Transverse colon (tissue), 4 donors: ENCODE results near the gene NLRP11. TPM values are rescaled to one million over a fixed set of nuclear protein-coding genes. Genes with fewer than 3 reads are reported as not detected.

Source experiments
- DNase-seq: peaks from one replicate; pipeline ENCODE4 v3.0.0-alpha.2; 2019
- H3K27ac ChIP-seq, 4 donors: fragments of 200-600 bp; sonication (generic); 2 replicates each; pipeline ENCODE4 v1.5.1; 2016 to 2018; ENCODE audit warnings: inconsistent platforms in 4 of 4
- H3K27me3 ChIP-seq: fragments of 200-600 bp; sonication (generic); 2 replicates; pipeline ENCODE4 v1.5.1; 2017; ENCODE audit warnings: inconsistent platforms
- H3K36me3 ChIP-seq, 4 donors: fragments of 200-600 bp; sonication (generic); 2 replicates each; pipeline ENCODE4 v1.5.1; 2017 to 2019; ENCODE audit warnings: inconsistent platforms in 4 of 4
- H3K4me1 ChIP-seq, 4 donors: fragments of 200-600 bp; sonication (generic); 2 replicates each; pipeline ENCODE4 v1.5.1; 2017 to 2020; ENCODE audit warnings: inconsistent platforms in 4 of 4
- H3K4me3 ChIP-seq, 4 donors: fragments of 200-600 bp; sonication (generic); 1 replicate in 1 of 4; 2 replicates in 3 of 4; pipeline versions ENCODE4 v1.5.1 to v1.6.1; 2017 to 2019; ENCODE audit warnings: inconsistent platforms in 4 of 4
- H3K9me3 ChIP-seq, 2 donors: fragments of 200-600 bp; sonication (generic); 2 replicates each; pipeline ENCODE4 v1.5.1; 2017 to 2019; ENCODE audit warnings: inconsistent platforms in 2 of 2
- CTCF ChIP-seq, 5 experiments: fragments of 200-600 bp in 3 of 5; fragments of 450-650 bp in 2 of 5; sonication (generic) in 3 of 5; IDR thresholded peaks; 1 replicate in 2 of 5; 2 replicates in 3 of 5; pipeline ENCODE4 v1.5.1; 2016 to 2017; ENCODE audit warnings: antibody characterized with exemption in 5 of 5, inconsistent platforms in 3 of 5, mild to moderate bottlenecking in 2 of 5, moderate library complexity in 1 of 5
- EP300 ChIP-seq: sonication (generic); formaldehyde crosslinking; IDR thresholded peaks from one replicate; pipeline ENCODE4 v1.6.1; 2017; ENCODE audit warnings: antibody characterized with exemption, low read depth
- POLR2A ChIP-seq: fragments of 450-650 bp; IDR thresholded peaks from one replicate; pipeline ENCODE4 v1.6.1; 2016; ENCODE audit warnings: antibody characterized with exemption, mild to moderate bottlenecking, moderate library complexity
- POLR2AphosphoS5 ChIP-seq, 3 donors: sonication (generic); formaldehyde crosslinking; IDR thresholded peaks; one replicate each; pipeline ENCODE4 v1.6.1; 2016; ENCODE audit warnings: antibody characterized with exemption in 3 of 3
- WGBS, 2 donors: methylation state at CpG; one replicate each; pipeline ENCODE4 v1.1.5; 2018; ENCODE audit warnings: low coverage in 1 of 2; 5-methylcytosine and 5-hydroxymethylcytosine counted together
- in situ Hi-C, 4 donors: fragments of 200-750 bp; cut with MboI; loops; one replicate each; pipeline versions ENCODE4 v1.15.0 to v1.15.1; 2017; ENCODE audit warnings: low sequenced_read_pairs in 3 of 4, low pct_ligation_motif_present in 1 of 4, low pct_unique_long_range_greater_than_20kb in 1 of 4
- intact Hi-C: fragments of 100-400 bp; cut with DNase I; formaldehyde crosslinking; loops from one replicate; pipeline ENCODE4 v1.15.1; 2023; ENCODE audit warnings: low total_unique reads
- total RNA-seq, 4 donors: library from RNA; depleted of rRNA; stranded (reverse); fragments of >200 nt; gene quantifications; one replicate each; pipeline ENCODE4 v1.1.0, GENCODE V29; 2016

NLRP11 gene
- total RNA-seq, 4 donors from 2014 or later, result not detected

GRCh38 chr19:55866521-55866920 is 34.7 kb upstream of the NLRP11 start:
- Histone ChIP-seq H3K4me3 (no peak overlapping the region), H3K27me3 (no peaks in the 10 kb centered on the region), H3K9me3 (peaks cover 0 to 4% of the 10 kb centered on the region in 2 donors), H3K27ac (no peak overlapping the region), H3K36me3 (no peaks in the 10 kb centered on the region), H3K4me1 (no peaks in the 10 kb centered on the region)
- 47 to 58% methylated on average over 2 to 3 of the region's 3 CpGs for WGBS, 2 donors
- intact Hi-C loops (no loop called here), in situ Hi-C loops (no loop called here)
- no peak for DNase-seq
- TF ChIP-seq POLR2AphosphoS5 (IDR thresholded peaks at IDR 0.05) (no peak), CTCF (IDR thresholded peaks at IDR 0.05) (no peak), EP300 (no peak)

GRCh38 chr19:55858969-55859368 is 27.2 kb upstream of the NLRP11 start:
- H3K4me3 ChIP-seq, result no peak overlapping the region
- 53 to 60% methylated on average over 2 to 5 of the region's 5 CpGs for WGBS, 2 donors
- no peaks in the 10 kb centered on the region for H3K4me1 ChIP-seq
- no peak for TF ChIP-seq POLR2A
- H3K9me3 ChIP-seq, result no peaks in the 10 kb centered on the region
- in situ Hi-C loops, result no loop called here
- no peaks in the 10 kb centered on the region for H3K27me3 ChIP-seq
- intact Hi-C loops, result no loop called here
- H3K36me3 ChIP-seq, result no peaks in the 10 kb centered on the region
- no peak overlapping the region for H3K27ac ChIP-seq
- DNase-seq, result no peak

GRCh38 chr19:55858401-55858800 is 26.6 kb upstream of the NLRP11 start:
- intact Hi-C loops, result no loop called here
- H3K27me3 ChIP-seq, result no peaks in the 10 kb centered on the region
- 88 to 94% methylated on average over 7 to 14 of the region's 14 CpGs for WGBS, 2 donors
- H3K9me3 ChIP-seq, result no peaks in the 10 kb centered on the region
- no peak for DNase-seq
- in situ Hi-C loops, result no loop called here
- no peaks in the 10 kb centered on the region for H3K36me3 ChIP-seq
- no peak for TF ChIP-seq POLR2AphosphoS5 (IDR thresholded peaks at IDR 0.05)
- TF ChIP-seq POLR2A, result no peak
- TF ChIP-seq CTCF (IDR thresholded peaks at IDR 0.05), result no peak
- no peak for TF ChIP-seq EP300
- H3K27ac ChIP-seq, result no peak overlapping the region
- H3K4me3 ChIP-seq, result no peak overlapping the region
- no peaks in the 10 kb centered on the region for H3K4me1 ChIP-seq

GRCh38 chr19:55857974-55858373 is 26.2 kb upstream of the NLRP11 start:
- no peaks in the 10 kb centered on the region for H3K4me1 ChIP-seq
- H3K36me3 ChIP-seq, result no peaks in the 10 kb centered on the region
- H3K9me3 ChIP-seq, result no peaks in the 10 kb centered on the region
- no peak overlapping the region for H3K4me3 ChIP-seq
- in situ Hi-C loops, result no loop called here
- no peak for TF ChIP-seq CTCF (IDR thresholded peaks at IDR 0.05)
- no peak for DNase-seq
- no peak overlapping the region for H3K27ac ChIP-seq
- intact Hi-C loops, result no loop called here
- H3K27me3 ChIP-seq, result no peaks in the 10 kb centered on the region
- WGBS, 2 donors, result 89% methylated on average over 23 of the region's 23 CpGs; no CpG with 5 or more reads in 1 of the 2 donors

GRCh38 chr19:55857149-55857548 is 25.4 kb upstream of the NLRP11 start:
- Histone ChIP-seq H3K36me3 (no peaks in the 10 kb centered on the region), H3K9me3 (no peaks in the 10 kb centered on the region), H3K27ac (no peak overlapping the region), H3K4me1 (no peaks in the 10 kb centered on the region), H3K27me3 (no peaks in the 10 kb centered on the region), H3K4me3 (no peak overlapping the region)
- TF ChIP-seq POLR2AphosphoS5 (IDR thresholded peaks at IDR 0.05), result no peak
- no peak for TF ChIP-seq CTCF (IDR thresholded peaks at IDR 0.05)
- TF ChIP-seq POLR2A, result no peak
- no peak for TF ChIP-seq EP300
- WGBS, 2 donors, result 48 to 69% methylated on average over 4 of the region's 4 CpGs
- in situ Hi-C loops (no loop called here), intact Hi-C loops (no loop called here)
- no peak for DNase-seq
